CD8-positive, alpha-beta memory T cell (primary cell): ENCODE measurements around the gene COQ7. TPM values are rescaled to one million over a fixed set of nuclear protein-coding genes. Genes with fewer than 3 reads are reported as not detected.
A peak's percentile ranks its signal among the peaks of the same experiment; 100 is the strongest.

ENCODE experiments used
- CTCF ChIA-PET: fragments of 350-600 bp; sonication (Branson Sonifier 250); formaldehyde crosslinking; loops from one replicate; lab custom pipeline; 2021; ENCODE audit warnings: antibody characterized with exemption; lab: Charles Lee
- POLR2A ChIA-PET: fragments of 350-600 bp; sonication (Branson Sonifier 250); formaldehyde crosslinking; loops from one replicate; lab custom pipeline; 2021; ENCODE audit warnings: antibody characterized with exemption; lab: Charles Lee
- DNase-seq, 5 donors: peaks; one replicate each; pipeline versions ENCODE4 v3.0.0 to v3.0.0-alpha.2; 2020 to 2022; ENCODE audit warnings: mixed read lengths in 1 of 5
- H3K27ac ChIP-seq: one replicate; pipeline ENCODE4 v1.7.0; 2013; ENCODE audit warnings: low read depth, mild to moderate bottlenecking, low read length, moderate library complexity
- H3K27me3 ChIP-seq: 2 replicates; pipeline ENCODE4 v1.7.0; 2013; ENCODE audit warnings: low read length, mild to moderate bottlenecking; ENCODE audit not compliant: insufficient read depth, poor library complexity, severe bottlenecking
- H3K36me3 ChIP-seq: 2 replicates; pipeline ENCODE4 v1.7.0; 2013; ENCODE audit warnings: mild to moderate bottlenecking, low read length, moderate library complexity; ENCODE audit not compliant: insufficient read depth
- H3K4me1 ChIP-seq: 2 replicates; pipeline ENCODE4 v1.7.0; 2013; ENCODE audit warnings: mild to moderate bottlenecking, low read length, moderate library complexity; ENCODE audit not compliant: insufficient read depth
- H3K4me3 ChIP-seq: 2 replicates; pipeline ENCODE4 v1.7.0; 2013; ENCODE audit warnings: mild to moderate bottlenecking, low read length
- H3K9me3 ChIP-seq: 2 replicates; pipeline ENCODE4 v1.7.0; 2013; ENCODE audit warnings: mild to moderate bottlenecking, low read length
- H3K27ac Mint-ChIP-seq, 8 donors: one replicate each; pipeline ENCODE4 v1.8.0; 2020 to 2021; ENCODE audit warnings: mixed read lengths in 8 of 8, mild to moderate bottlenecking in 6 of 8, inconsistent platforms in 3 of 8, moderate library complexity in 3 of 8
- H3K27me3 Mint-ChIP-seq, 2 donors: one replicate each; pipeline ENCODE4 v1.8.0; 2020 to 2021; ENCODE audit warnings: mixed read lengths in 2 of 2, mild to moderate bottlenecking in 1 of 2, moderate library complexity in 1 of 2
- H3K36me3 Mint-ChIP-seq, 3 donors: one replicate each; pipeline ENCODE4 v1.8.0; 2020 to 2021; ENCODE audit warnings: mixed read lengths in 3 of 3, inconsistent platforms in 1 of 3, mild to moderate bottlenecking in 1 of 3
- H3K4me1 Mint-ChIP-seq, 3 donors: one replicate each; pipeline ENCODE4 v1.8.0; 2020 to 2021; ENCODE audit warnings: mixed read lengths in 3 of 3, inconsistent platforms in 1 of 3, mild to moderate bottlenecking in 1 of 3
- H3K4me3 Mint-ChIP-seq, 7 donors: one replicate each; pipeline ENCODE4 v1.8.0; 2020 to 2021; ENCODE audit warnings: mixed read lengths in 7 of 7, mild to moderate bottlenecking in 6 of 7, moderate library complexity in 4 of 7, inconsistent platforms in 2 of 7
- H3K9me3 Mint-ChIP-seq, 5 donors: one replicate each; pipeline ENCODE4 v1.8.0; 2020 to 2022; ENCODE audit warnings: mixed read lengths in 5 of 5, mild to moderate bottlenecking in 3 of 5, moderate library complexity in 2 of 5, inconsistent platforms in 1 of 5
- polyA plus RNA-seq: library from polyadenylated mRNA; unstranded; fragments of 300-500 nt; fragmentation: Illumina TruSeq; gene quantifications from one replicate; pipeline ENCODE4 v1.2.3, GENCODE V29; 2021
- total RNA-seq, 2 experiments: library from RNA; stranded (reverse); gene quantifications; one replicate each; pipeline ENCODE4 v1.2.3, GENCODE V29; 2021

The COQ7 gene
- total and polyA plus RNA-seq, 3 experiments from 2014 or later = 13.2 to 22.4 (median 22.4) TPM

GRCh38 chr16:19086322-19087199 lies 19.1 kb downstream of the COQ7 start:
- Mint-ChIP-seq H3K27me3 (peaks cover 3 to 8% of the 10 kb centered on the region in 2 donors), H3K9me3 (no peaks in the 10 kb centered on the region), H3K4me1 (peaks cover 2 to 7% (median 7%) of the 10 kb centered on the region in 3 donors), H3K4me3 (peak overlapping the region in 6 of 7 donors; percentile 29 to 68 (median 64)), H3K36me3 (peaks cover 4 to 6% (median 6%) of the 10 kb centered on the region in 3 donors), H3K27ac (no peak overlapping the region)
- Histone ChIP-seq H3K4me3 (peak overlapping the region; percentile 46), H3K36me3 (no peaks in the 10 kb centered on the region), H3K4me1 (peaks cover 11% of the 10 kb centered on the region), H3K27me3 (peaks cover 7% of the 10 kb centered on the region), H3K27ac (no peak overlapping the region), H3K9me3 (no peaks in the 10 kb centered on the region)
- DNase-seq = peak; percentile 62 to 74 (median 66)
- ChIA-PET CTCF (interaction anchor here (0.6 to 3.8 kb wide), 19 partner anchors 8 to 1529 kb away, joined by 3 to 38 read pairs (median 4); partner anchors contain the start of genes COQ7 and VPS35L), POLR2A (no interaction called here)

GRCh38 chr16:19088341-19088916 lies 21.0 kb downstream of the COQ7 start:
- H3K4me3 Mint-ChIP-seq = no peak overlapping the region
- ChIA-PET POLR2A (no interaction called here), CTCF (no interaction called here)
- Histone ChIP-seq H3K27me3 (peaks cover 7% of the 10 kb centered on the region), H3K9me3 (no peaks in the 10 kb centered on the region), H3K36me3 (no peaks in the 10 kb centered on the region), H3K4me1 (peaks cover 11% of the 10 kb centered on the region), H3K4me3 (no peak overlapping the region), H3K27ac (no peak overlapping the region)
- peaks cover 2 to 7% (median 7%) of the 10 kb centered on the region in 3 donors for H3K4me1 Mint-ChIP-seq
- H3K36me3 Mint-ChIP-seq = no peaks in the 10 kb centered on the region
- peaks cover 7 to 8% of the 10 kb centered on the region in 2 donors for H3K27me3 Mint-ChIP-seq
- DNase-seq = no peak
- no peaks in the 10 kb centered on the region for H3K9me3 Mint-ChIP-seq
- no peak overlapping the region for H3K27ac Mint-ChIP-seq

GRCh38 chr16:19089410-19089955 lies 22.1 kb downstream of the COQ7 start:
- DNase-seq = no peak
- POLR2A ChIA-PET = no interaction called here
- Mint-ChIP-seq H3K36me3 (no peaks in the 10 kb centered on the region), H3K4me1 (peaks cover 2 to 7% (median 7%) of the 10 kb centered on the region in 3 donors), H3K27ac (no peak overlapping the region), H3K27me3 (peaks cover 7 to 14% of the 10 kb centered on the region in 2 donors), H3K9me3 (no peaks in the 10 kb centered on the region), H3K4me3 (no peak overlapping the region)
- H3K27me3 ChIP-seq = peaks cover 7% of the 10 kb centered on the region
- CTCF ChIA-PET = no interaction called here
- peaks cover 11% of the 10 kb centered on the region for H3K4me1 ChIP-seq
- H3K9me3 ChIP-seq = no peaks in the 10 kb centered on the region
- H3K27ac ChIP-seq = no peak overlapping the region
- no peak overlapping the region for H3K4me3 ChIP-seq
- no peaks in the 10 kb centered on the region for H3K36me3 ChIP-seq

GRCh38 chr16:19090916-19091315 lies 23.5 kb downstream of the COQ7 start:
- no peak for DNase-seq
- H3K27me3 ChIP-seq = peaks cover 6% of the 10 kb centered on the region
- Mint-ChIP-seq H3K27ac (no peak overlapping the region), H3K27me3 (peaks cover 8 to 13% of the 10 kb centered on the region in 2 donors), H3K9me3 (no peaks in the 10 kb centered on the region), H3K4me3 (no peak overlapping the region), H3K4me1 (peaks cover 5 to 13% (median 11%) of the 10 kb centered on the region in 3 donors), H3K36me3 (no peaks in the 10 kb centered on the region)
- H3K9me3 ChIP-seq = no peaks in the 10 kb centered on the region
- no peak overlapping the region for H3K4me3 ChIP-seq
- ChIA-PET CTCF (no interaction called here), POLR2A (no interaction called here)
- peaks cover 9% of the 10 kb centered on the region for H3K4me1 ChIP-seq
- H3K36me3 ChIP-seq = no peaks in the 10 kb centered on the region
- H3K27ac ChIP-seq = no peak overlapping the region

GRCh38 chr16:19092653-19093410 lies 25.4 kb downstream of the COQ7 start:
- Histone ChIP-seq H3K4me1 (no peaks in the 10 kb centered on the region), H3K4me3 (no peak overlapping the region), H3K9me3 (no peaks in the 10 kb centered on the region), H3K27ac (no peak overlapping the region), H3K27me3 (no peaks in the 10 kb centered on the region), H3K36me3 (no peaks in the 10 kb centered on the region)
- ChIA-PET CTCF (interaction anchor here (3.6 kb wide), 1 partner anchor 7 kb away, joined by 12 read pairs; no protein-coding TSS in a partner anchor), POLR2A (no interaction called here)
- Mint-ChIP-seq H3K9me3 (peaks cover 0 to under 1% (median 0%) of the 10 kb centered on the region in 5 donors), H3K4me1 (peaks cover 4 to 6% (median 4%) of the 10 kb centered on the region in 3 donors), H3K36me3 (peaks cover 0 to 3% (median 0%) of the 10 kb centered on the region in 3 donors), H3K27me3 (peaks cover 6 to 19% of the 10 kb centered on the region in 2 donors), H3K4me3 (no peak overlapping the region), H3K27ac (no peak overlapping the region)
- no peak for DNase-seq

- Histone ChIP-seq H3K27ac (no peak overlapping the region), H3K9me3 (no peaks in the 10 kb centered on the region), H3K36me3 (no peaks in the 10 kb centered on the region), H3K4me1 (no peaks in the 10 kb centered on the region), H3K27me3 (no peaks in the 10 kb centered on the region), H3K4me3 (no peak overlapping the region)
- Mint-ChIP-seq H3K4me1 (peaks cover 4 to 6% (median 4%) of the 10 kb centered on the region in 3 donors), H3K9me3 (peaks cover 0 to 2% (median 0%) of the 10 kb centered on the region in 5 donors), H3K4me3 (no peak overlapping the region), H3K27me3 (peaks cover 6 to 23% of the 10 kb centered on the region in 2 donors), H3K36me3 (peaks cover 0 to 11% (median 2%) of the 10 kb centered on the region in 3 donors), H3K27ac (no peak overlapping the region)
- ChIA-PET CTCF (interaction anchor here (3.6 kb wide), 1 partner anchor 8 kb away, joined by 12 read pairs; no protein-coding TSS in a partner anchor), POLR2A (no interaction called here)
- DNase-seq = no peak
Observed at GRCh38 chr16:19093631-19094541, 26.5 kb downstream of the COQ7 start.
